Measurements from ENCODE around the gene SUN1. TPM values are rescaled to one million over a fixed set of nuclear protein-coding genes. Genes with fewer than 3 reads are reported as not detected.

Gene SUN1
- total RNA-seq, 4 donors from 2014 or later: 225 to 475 (median 263) TPM

DNA sequence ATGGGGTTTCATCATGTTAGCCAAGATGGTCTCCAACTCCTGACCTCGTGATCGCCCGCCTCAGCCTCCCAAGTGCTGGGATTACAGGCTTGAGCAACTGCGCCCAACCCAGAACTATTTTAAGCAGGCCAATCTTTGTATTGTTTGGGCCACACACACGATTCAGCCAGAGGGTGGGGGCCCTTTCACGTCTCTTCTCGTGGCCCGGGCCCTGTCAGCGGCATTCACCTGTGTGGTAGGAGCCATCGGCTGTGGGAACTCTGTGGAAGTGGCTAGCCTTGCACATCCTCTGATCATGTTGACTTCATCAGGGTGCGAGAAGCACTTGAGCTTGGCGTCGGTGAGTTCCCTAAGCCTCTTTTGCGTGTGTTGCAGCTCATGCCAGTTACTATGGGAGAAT is 16.9 kb downstream of the SUN1 start:
- no peak for DNase-seq (ENCODE audit: low spot score in 2 of 2)
- H3K27ac ChIP-seq: no peak overlapping the region

DNA sequence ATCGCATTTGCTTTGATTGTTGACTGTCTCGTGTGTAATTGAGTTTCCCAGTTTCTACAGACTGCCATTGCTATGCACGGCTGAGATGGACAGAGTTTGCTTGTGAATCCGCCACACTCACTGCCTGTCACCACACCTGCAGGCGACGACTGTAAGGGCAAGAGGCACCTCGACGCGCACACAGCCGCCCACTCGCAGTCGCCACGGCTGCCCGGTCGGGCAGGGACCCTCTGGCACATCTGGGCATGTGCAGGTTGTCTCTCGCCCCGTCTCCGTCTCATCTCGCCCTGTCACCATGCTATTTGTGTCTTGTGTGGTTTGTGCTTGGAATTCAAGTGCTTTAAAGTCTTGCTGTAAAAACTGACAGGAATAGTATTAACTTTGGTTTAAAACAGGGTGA is 17.5 kb downstream of the SUN1 start:
- H3K9me3 ChIP-seq: no peaks in the 10 kb centered on the region
- 74% methylated on average over 15 of the region's 19 CpGs for WGBS
- H3K4me3 ChIP-seq: no peak overlapping the region
- DNase-seq (ENCODE audit: low spot score in 2 of 2): no peak
- peaks cover 71% of the 10 kb centered on the region for H3K36me3 ChIP-seq
- H3K27me3 ChIP-seq: no peaks in the 10 kb centered on the region
- no peaks in the 10 kb centered on the region for H3K4me1 ChIP-seq
- H3K27ac ChIP-seq: no peak overlapping the region
- TF ChIP-seq EP300 (IDR thresholded peaks at IDR 0.05) (no peak), POLR2AphosphoS5 (IDR thresholded peaks at IDR 0.05) (no peak), POLR2A (IDR thresholded peaks at IDR 0.05) (no peak)
- TF ChIP-seq, protein P1, sequence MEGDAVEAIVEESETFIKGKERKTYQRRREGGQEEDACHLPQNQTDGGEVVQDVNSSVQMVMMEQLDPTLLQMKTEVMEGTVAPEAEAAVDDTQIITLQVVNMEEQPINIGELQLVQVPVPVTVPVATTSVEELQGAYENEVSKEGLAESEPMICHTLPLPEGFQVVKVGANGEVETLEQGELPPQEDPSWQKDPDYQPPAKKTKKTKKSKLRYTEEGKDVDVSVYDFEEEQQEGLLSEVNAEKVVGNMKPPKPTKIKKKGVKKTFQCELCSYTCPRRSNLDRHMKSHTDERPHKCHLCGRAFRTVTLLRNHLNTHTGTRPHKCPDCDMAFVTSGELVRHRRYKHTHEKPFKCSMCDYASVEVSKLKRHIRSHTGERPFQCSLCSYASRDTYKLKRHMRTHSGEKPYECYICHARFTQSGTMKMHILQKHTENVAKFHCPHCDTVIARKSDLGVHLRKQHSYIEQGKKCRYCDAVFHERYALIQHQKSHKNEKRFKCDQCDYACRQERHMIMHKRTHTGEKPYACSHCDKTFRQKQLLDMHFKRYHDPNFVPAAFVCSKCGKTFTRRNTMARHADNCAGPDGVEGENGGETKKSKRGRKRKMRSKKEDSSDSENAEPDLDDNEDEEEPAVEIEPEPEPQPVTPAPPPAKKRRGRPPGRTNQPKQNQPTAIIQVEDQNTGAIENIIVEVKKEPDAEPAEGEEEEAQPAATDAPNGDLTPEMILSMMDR (IDR thresholded peaks at IDR 0.05): no peak

More for the DNA sequence above, 16.9 kb downstream of the SUN1 start:
- no peaks in the 10 kb centered on the region for H3K27me3 ChIP-seq
- TF ChIP-seq POLR2A (IDR thresholded peaks at IDR 0.05): no peak
- TF ChIP-seq POLR2AphosphoS5 (IDR thresholded peaks at IDR 0.05): no peak
- no peak for TF ChIP-seq EP300 (IDR thresholded peaks at IDR 0.05)
- TF ChIP-seq, protein P1 (IDR thresholded peaks at IDR 0.05): no peak
- H3K4me1 ChIP-seq: no peaks in the 10 kb centered on the region
- H3K4me3 ChIP-seq: no peak overlapping the region
- no peaks in the 10 kb centered on the region for H3K9me3 ChIP-seq
- peaks cover 71% of the 10 kb centered on the region for H3K36me3 ChIP-seq
- WGBS: 90% methylated on average over 10 of the region's 14 CpGs

DNA sequence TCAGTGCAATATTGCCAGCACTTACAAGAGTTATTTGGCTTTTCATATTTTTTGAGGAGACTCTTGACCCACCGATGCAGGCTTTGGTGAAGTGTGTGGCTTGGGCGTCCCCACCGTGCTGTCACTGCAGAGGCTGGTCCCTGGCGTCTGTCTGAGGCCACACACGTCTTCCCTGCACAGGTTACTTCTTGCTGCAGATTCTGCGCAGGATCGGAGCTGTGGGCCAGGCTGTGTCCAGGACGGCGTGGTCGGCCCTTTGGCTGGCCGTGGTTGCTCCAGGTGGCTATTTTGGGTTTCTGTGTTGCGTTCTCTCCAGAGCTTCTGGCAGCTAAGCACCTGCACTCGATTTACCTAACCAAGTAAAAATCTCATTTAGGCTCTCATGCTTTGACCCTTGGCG is 18.9 kb downstream of the SUN1 start:
- WGBS: 93% methylated on average over 9 of the region's 14 CpGs
- no peaks in the 10 kb centered on the region for H3K9me3 ChIP-seq
- peaks cover 77% of the 10 kb centered on the region for H3K36me3 ChIP-seq
- no peak overlapping the region for H3K4me3 ChIP-seq
- H3K4me1 ChIP-seq: no peaks in the 10 kb centered on the region
- DNase-seq (ENCODE audit: low spot score in 2 of 2): no peak
- no peak overlapping the region for H3K27ac ChIP-seq
- H3K27me3 ChIP-seq: no peaks in the 10 kb centered on the region
- TF ChIP-seq POLR2AphosphoS5 (IDR thresholded peaks at IDR 0.05) (no peak), EP300 (IDR thresholded peaks at IDR 0.05) (no peak), POLR2A (IDR thresholded peaks at IDR 0.05) (no peak)
- TF ChIP-seq, protein P1 (IDR thresholded peaks at IDR 0.05): no peak

DNA sequence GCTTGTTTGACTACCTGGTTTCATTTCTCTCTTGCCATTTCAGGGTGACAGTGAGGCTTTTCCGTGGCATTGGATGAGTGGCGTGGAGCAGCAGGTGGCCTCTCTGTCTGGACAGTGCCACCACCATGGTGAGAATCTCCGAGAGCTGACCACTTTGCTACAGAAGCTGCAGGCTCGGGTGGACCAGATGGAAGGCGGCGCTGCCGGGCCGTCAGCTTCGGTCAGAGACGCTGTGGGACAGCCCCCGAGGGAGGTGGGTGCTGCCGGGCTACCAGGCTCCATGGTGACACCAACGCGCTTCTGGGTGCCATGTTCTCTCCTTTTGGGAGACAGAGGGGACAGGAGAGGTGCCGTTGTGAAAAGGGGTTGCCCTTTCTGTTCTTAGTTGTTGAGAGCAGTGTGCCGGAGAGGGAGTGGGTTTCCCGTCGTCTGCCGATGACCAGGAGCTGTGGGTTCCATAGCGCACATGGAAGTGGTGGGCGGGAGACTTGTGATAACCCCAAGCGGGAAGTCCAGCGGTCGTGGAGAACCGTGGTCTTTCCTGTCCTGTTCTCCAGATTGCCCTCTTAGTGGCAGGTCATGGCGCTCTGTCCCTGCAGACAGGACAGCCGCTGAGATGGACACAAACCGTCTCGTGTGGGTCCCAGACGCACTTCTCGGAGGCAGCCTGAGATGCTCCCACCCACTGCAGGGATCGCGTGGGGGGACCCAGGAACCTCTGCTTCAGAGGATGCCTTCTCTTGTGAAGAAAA is 21.3 kb downstream of the SUN1 start:
- no peaks in the 10 kb centered on the region for H3K9me3 ChIP-seq
- H3K27ac ChIP-seq: no peak overlapping the region
- no peak overlapping the region for H3K4me3 ChIP-seq
- no peak for DNase-seq (ENCODE audit: low spot score in 2 of 2)
- WGBS: 93% methylated on average over 21 of the region's 33 CpGs
- peaks cover 92% of the 10 kb centered on the region for H3K36me3 ChIP-seq
- H3K4me1 ChIP-seq: no peaks in the 10 kb centered on the region
- no peak for TF ChIP-seq POLR2AphosphoS5 (IDR thresholded peaks at IDR 0.05)
- no peaks in the 10 kb centered on the region for H3K27me3 ChIP-seq

DNA sequence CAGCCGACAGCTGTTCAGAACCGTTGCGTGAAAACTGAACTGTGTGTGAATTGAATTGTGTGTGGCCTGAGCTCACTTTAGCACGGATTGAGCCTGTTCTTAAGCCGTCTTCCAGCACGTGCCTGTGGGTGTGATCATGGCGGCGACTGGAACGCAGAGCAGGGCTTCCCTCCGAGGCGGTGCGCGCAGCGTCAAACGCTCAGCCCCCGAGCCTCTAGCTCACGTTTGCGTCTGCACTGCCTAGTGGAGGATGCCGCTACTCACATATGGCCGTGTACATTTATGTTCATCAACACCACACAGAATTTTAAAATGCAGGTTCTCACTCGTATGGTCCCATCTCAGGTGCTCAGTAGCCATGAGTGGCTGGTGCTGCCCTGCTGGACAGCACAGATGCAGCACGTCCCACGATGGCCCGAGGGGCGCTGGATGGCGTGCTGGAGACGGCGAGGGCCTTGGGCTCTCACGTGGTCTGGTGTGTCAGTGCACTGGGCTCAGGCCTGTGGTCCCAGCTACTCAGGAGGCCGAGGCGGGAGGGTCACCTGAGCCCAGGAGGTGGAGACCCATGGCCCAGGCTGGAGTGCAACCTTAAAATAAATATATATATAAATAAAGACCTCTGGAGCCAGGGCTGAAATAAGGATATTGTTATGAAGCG is 22.0 kb downstream of the SUN1 start:
- peaks cover 95% of the 10 kb centered on the region for H3K36me3 ChIP-seq

More for the DNA sequence above, 22.0 kb downstream of the SUN1 start:
- H3K27ac ChIP-seq: no peak overlapping the region
- TF ChIP-seq POLR2A (IDR thresholded peaks at IDR 0.05): no peak
- no peak for TF ChIP-seq EP300 (IDR thresholded peaks at IDR 0.05)
- TF ChIP-seq, protein P1 (IDR thresholded peaks at IDR 0.05): no peak
- TF ChIP-seq POLR2AphosphoS5 (IDR thresholded peaks at IDR 0.05): no peak
- DNase-seq (ENCODE audit: low spot score in 2 of 2): no peak
- no peaks in the 10 kb centered on the region for H3K4me1 ChIP-seq
- no peaks in the 10 kb centered on the region for H3K27me3 ChIP-seq
- WGBS: 95% methylated on average over 31 of the region's 32 CpGs
- H3K4me3 ChIP-seq: no peak overlapping the region
- H3K9me3 ChIP-seq: no peaks in the 10 kb centered on the region

Data from suprapubic skin (tissue), 4 donors.